HG03342 (cell line): ENCODE data around the gene NR6A1.

Experiments
- ATAC-seq: cut with Tn5 transposase; IDR thresholded peaks from one replicate; pipeline ENCODE4 v1.9.1; 2021; ENCODE audit warnings: mild to moderate bottlenecking, moderate library complexity; ENCODE audit not compliant: unreplicated experiment

The NR6A1 gene

DNA sequence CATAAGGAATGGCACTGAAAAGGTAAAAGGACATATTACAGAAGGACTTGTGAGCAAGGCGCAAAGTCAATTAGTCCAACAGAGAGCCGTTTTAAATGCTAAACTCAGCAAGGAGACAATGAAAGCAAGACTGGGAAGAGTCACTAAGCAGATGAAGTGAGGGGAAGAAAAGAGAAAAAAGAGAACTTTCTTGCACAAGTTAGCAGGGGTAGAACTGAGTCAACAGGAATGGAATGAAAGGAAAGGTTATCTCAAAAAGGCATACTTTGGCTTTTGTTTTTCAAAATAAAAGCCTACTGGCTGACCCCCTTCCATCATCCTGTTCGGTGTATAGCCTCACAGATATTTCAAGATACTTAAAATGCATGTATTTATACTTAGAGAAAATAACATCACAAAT lies 75.0 kb downstream of the NR6A1 start:
- no peak for ATAC-seq

DNA sequence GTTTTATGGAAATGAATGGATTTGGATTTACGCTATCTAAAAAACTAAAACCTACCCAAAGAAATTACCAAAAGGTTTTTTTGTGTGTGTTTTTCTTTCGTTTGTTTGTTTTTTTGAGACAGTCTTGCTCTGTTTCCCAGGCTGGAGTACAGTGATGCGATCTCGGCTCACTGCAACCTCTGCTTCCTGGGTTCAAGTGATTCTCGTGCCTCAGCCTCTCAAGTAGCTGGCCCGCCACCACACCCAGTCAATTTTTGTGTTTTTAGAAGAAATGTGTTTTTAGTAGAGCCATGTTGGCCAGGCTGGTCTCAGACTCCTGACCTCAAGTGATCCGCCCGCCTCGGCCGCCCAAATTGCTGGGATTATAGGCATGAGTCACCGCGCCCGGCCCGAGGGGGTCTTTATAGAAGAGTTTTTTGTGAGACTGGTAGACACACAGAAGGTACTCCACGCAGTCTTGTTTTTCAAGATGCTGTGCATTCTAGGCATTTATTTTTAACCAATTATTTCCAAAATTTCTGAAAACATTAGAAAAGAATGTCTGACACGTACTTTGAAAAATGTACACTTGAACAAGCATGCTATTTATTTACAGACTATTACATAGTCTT lies 75.7 kb downstream of the NR6A1 start:
- no peak for ATAC-seq

DNA sequence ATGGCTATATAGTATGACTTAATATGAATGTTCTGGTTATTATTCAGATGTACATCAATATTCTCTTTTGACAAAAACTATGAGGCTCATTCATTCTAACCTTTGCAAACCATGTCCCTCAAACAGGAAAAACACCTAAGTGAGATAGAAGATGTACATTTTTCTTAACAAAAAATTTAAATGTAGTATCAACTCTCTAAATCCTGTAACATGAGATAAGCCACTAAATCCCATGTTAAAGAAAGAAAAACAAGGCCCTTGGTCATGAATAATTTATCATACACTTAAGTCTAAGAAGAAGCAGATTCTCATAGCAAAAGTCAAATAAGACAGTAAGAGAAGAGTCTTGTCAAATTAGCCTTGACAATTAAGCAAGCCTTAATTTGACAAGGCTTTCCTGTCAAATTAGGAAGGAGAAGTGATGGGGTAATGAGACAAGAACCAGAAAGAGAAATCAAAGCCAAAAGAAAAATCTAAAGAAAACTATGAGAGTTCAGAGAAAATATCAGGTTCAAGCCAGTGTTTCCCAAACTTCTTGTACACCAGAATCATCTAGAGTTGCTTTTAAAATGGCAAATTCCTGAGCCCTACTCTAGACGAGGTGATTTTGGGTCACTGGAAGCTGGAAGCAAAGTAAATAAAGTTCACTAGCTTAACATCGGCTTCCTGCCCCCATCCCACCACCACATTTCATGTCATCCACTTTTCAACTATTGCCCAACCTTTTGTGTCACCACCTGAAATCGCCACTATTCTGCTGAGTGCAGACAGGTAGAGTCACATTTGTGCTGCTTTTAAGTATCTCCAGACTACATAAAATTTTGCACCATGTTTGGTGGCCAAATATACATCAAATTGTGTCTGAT lies 76.5 kb downstream of the NR6A1 start:
- ATAC-seq = no peak

DNA sequence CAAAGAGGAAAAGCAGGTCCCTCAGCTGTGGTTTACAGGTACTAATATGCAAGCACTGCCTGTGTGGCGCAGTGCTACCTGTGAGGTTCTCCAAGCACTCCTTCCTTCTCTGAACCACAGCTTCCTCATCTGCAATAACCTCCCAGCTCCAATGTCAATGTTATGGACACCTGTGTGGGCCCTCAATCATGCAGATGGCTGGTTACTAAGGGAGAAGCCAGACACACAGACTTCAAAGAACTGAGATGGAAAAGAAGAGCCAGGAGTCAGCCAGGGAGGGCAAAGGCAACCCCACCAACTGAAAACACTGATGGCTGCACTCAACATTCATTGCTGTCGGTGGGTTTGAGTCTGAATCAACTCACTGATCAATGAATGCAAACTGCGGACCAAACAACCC lies 77.7 kb downstream of the NR6A1 start:
- no peak for ATAC-seq

DNA sequence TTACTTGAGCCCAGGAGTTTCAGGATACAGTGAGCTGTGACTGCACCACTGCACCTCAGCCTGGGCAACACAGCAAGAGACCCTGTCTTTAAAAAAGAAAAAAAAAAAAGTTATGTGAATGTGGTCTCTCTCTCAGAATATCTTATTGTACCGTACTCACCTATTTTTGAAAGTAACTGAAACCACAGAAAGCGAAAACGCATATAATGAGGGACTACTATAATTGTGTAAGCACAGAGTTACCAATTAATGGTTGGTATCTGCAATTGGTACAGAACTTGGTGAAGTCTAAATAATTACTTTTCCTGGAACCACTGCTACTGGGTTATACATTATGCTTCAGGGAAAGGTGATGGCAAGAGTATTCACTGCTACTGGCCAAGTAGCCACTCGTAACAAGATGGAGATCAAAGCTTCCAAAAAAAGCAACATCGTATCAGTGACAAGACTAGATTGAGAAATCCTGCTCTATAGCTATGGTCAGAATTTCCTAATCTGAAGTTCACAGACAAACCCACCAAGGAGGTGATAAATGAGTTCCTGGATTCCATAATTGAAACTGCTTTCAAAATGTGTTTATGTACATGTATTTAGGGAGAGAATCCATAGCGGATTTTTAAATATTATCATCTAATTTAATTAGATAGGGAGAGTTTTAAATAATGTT lies 82.7 kb downstream of the NR6A1 start:
- no peak for ATAC-seq

DNA sequence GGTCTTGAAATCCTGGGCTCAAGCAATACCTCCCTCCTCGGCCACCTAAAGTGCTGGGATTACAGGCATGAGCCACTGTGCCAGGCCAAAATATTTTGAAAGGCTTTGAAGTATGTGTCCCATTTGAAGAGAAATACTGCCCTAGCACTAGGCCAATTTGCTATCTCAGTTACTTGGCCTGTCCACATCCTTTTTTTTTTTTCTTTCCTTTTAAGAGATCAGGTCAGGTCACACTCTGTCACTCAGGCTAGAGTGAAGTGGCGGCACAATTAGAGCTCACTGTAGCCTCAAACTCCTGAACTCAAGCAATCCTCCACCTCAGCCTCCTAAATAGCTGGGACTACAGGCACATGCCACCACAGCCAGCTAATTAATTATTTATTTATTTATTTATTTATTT lies 84.2 kb downstream of the NR6A1 start:
- ATAC-seq = no peak

DNA sequence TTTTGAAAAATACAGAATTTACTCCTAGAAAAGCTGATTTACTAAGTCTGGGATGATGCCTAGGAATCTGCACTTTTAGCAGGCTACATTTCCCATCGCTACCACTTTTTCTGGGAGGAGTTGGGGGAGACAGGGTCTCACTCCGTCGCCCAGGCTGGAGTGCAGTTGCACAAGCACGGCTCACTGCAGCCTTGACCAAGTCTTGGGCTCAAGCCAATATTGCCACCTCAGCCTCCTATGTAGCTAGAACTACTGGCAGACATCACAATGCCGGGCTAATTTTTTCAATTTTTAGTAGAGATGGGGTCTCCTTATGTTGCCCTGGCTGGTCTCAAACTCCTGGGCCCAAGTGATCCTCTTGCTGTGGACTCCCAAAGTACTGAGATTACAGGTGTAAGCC lies 85.9 kb downstream of the NR6A1 start:
- ATAC-seq = no peak

DNA sequence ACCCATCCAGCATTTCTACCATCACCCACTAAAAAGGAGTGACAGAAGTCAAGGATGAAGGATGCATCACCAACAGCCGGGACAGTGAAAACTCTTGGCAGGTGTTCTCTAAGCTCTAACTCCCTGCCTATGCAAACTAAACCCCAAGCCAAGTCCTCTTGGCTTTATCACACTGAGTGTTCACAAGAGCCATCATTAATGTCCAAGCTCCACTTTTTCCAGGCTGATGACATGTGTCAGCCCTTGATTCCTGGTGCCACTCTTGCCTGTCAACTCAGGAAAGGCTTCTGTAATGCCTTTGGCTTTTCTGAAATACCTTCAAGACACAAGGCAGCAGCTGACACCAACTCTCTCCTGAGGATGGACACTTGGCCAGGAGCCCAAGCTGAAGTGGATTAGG lies 86.9 kb downstream of the NR6A1 start:
- no peak for ATAC-seq

DNA sequence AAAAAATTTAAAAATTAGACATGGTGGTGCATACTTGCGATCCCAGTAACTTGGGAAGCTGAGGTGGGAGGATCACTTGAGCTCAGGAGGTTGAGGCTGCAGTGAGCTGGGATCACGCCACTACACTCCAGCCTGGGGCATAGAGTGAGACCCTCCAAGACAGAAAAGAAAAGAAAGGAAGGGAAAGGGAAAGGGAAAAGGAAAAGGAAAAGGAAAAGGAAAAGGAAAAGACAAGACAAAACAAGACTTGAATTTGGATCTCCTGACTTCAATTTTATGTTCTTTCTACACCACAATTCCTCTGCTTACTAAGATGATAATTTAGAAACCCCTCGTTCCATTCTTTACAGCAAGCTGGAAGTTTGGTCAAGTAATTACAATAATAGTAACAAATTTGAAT lies 88.1 kb downstream of the NR6A1 start:
- no peak for ATAC-seq

DNA sequence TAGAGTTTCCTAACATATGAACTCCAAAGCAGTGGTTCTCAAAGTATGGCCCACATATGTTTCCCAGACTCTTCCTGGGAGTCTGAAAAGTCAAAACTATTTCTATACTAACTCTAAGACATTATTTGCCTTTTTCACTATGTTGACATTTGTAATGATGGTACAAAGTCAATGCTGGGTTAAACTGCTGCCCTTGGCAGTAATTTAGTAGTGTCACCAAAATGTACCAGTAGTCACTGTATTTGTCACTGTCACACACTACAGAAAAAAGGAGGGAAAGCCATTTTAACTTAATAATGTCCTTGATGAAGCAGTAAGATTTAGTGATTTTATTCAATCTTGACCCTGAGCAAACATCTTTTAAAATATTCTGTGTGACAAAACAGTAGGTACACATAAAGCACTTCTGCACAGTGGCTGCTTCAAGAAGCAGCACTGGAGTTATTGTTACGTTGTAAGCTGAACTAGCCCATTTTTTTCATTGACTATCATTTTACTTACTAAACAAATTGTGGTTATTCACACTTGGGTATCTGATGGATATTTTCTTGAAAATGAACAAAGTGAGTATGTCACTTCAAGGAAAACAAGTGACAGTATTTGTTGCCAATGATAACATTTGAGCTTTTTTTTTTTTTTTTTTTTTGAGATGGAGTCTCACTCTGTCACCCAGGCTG lies 90.3 kb downstream of the NR6A1 start:
- no peak for ATAC-seq

DNA sequence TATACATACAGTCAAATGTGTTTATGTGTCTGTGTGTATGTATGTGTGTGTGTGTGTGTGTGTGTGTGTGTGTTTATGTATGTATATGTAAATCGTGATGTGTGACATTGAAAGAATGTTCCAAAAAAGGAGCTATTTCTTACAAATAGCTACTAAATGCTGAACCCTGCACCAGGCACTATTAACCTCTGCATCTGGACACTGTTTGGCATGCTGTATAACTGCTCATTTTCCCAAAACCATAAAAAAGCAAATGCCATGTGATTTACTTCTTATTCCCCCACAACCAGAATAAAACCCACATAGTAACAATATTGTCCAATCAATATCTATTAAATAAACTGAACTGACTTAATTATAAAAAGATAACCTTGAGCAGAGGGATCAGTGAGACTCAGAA lies 91.1 kb downstream of the NR6A1 start:
- no peak for ATAC-seq

DNA sequence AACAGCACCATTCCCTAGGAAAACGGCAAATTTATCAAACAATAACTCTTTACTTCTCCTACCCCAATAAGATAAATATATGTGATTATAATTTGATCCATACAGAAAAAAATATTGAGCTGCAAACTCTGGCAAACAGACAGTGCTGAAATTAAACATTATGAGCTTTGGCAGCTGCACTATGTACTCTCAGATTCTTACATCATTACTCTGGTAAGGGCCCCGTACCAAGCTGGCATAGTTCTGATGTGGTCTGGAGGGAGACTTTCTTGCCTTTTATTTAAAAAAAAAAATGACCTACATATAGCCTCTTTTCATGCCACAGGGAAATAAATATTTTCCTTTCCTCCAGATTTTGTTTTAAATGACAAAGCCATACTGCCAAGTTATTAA lies 95.0 kb downstream of the NR6A1 start:
- no peak for ATAC-seq

DNA sequence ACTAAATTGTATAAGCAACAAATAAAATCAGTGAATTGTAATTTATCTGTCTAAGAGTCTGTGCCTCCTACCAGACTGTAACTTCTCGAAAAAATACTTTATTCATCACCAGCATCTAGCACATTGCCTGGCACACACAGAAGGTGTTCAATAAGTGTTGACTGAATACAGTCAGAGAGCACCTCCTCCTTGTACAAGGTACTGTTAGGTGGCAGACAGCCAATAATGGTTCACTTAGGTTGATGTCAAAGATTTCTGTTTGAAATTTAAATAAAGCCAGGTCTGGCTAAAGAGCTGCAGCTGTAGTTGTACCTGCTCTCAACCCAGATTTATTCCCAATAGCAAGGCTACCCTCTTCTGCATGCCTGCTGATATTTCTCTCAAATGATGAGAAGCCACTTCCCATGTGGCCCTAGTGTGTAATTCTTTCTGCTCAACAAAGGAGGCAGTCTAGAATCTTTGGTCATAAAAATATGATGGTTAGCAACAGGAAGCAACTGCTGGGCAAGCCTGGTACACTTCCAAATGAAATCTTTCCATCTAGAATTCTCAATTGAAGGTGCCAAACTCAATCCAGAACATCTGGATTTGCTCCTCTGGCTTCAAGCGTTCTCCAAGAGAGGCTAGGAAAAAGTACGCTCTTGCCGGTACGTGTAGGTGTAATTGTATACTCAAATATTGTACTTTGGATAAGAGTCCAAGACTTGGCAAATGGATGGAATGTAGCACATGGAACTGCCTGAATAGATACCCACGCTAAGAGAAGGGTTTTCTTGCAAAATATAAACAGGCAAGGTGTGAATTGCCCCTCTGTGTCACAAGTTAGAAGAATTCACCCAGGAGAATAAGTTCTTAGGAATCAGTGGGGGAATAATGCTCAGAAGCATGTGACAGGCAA lies 95.6 kb downstream of the NR6A1 start:
- ATAC-seq = no peak

DNA sequence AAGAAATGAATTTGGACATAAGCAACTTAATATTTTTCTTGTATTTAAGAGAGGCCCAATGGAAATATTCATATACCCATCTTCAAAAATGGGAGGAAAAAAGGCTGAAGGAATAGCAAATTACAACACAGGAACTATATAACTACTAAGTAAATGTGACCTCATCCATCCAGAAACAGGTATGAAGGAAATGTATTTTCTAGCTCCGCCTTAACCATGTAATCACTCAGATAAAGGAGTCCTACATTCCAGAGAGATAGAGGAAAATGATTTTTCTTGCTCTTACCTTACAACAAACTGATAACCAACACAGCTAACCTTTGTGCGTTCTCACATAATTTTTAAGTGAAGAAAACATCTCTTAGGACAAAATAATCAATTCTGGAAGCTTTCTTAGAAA lies 96.5 kb downstream of the NR6A1 start:
- ATAC-seq = no peak

DNA sequence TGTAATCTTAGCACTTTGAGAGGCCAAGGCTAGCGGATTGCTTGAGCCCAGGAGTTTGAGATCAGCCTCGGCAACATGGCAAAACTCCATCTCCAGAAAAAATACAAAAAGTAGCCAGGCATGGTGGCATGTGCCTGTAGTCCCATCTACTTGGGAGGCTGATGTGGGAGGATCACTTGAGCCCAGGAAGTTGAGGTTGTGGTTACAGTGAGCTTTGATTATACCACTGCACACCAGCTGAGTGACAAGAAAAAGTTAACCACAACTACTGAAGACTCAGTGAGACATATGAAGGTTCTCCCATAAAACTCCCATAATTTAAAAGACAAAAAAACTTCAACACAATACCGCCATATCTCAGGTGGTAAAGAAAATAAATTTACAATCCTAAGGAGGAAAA lies 98.0 kb downstream of the NR6A1 start:
- ATAC-seq = no peak

DNA sequence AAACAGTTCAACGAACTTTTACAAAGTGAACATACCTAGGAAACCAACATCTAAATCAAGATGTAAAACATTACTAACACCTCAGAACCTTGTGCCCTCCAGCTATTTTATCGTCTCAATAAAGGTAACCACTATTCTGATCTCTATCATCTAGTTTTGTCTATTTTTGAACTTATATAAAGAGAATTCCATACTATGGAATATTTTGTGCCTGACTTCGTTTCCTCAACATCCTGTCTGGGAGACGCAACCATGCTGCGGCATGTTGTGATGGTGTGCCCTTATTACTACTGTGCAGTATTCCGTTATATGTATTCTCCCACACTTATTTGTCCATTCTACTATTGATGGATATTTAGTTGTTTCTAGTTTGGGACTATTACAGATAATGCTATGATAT lies 99.2 kb downstream of the NR6A1 start:
- no peak for ATAC-seq

DNA sequence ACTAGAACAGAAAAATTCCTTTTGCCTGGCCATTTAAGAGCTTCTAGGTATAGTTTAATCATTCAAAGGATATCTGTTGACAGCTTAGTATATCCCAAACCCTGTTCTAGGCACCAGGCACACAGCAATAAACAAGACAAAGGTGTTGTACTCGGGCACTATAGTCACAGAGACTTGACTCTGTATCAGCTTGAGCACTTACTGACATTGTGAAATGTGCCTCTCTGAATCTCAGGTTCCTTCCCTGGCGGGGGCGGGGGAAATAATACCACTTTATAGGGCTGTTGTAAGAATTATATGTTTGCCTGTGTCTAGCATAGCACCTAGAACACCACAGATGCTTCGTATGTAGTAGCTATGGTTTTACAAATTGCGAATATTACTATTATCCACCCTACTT lies 104.5 kb downstream of the NR6A1 start:
- no peak for ATAC-seq

DNA sequence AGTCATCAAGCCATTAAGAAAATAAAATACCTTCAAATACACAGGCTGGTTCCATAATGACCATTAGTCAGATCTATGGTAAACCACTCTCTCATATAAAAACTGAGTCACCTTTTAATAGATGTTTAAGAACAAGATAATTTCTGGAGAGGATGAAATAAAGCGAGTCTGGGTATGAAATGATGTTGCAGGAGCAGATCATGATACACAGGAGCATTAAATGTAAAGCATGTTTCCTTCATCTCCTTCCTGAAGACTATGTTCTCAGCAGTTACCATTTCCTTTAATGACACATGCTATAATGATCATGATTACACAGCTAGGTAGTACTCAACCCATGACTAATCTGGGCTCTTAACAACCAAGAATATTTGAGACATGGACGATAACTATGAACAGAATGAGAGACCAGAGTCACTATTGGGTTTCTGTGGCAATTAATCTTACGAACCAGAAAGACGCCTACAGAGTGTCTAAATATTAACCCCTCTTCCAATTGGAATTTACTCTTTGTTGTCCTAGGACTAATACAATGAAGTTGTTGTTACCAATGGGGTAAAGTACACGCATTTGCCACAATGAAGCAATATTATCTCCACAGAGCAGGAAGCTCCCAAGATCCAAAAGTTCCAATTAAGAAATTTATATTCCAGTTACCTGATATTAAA lies 105.6 kb downstream of the NR6A1 start:
- ATAC-seq = no peak

DNA sequence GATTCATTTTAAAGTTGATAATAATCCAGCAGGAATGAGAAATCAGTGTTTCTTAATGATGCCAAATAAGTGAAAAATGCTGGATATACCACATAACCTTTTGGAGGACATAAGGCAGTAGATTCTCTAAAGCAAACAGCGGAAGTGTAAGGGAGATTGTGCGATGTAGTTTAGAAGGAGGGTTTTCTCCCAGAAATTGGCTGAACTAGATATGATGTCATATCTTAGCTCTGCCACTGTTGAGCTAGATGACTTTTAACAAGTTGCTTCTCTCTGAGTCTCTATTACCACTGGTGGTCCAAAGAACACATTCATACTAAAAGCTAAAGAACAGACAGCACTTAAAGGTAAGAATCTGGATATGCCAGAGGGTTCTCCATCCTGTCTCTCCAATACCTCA lies 107.0 kb downstream of the NR6A1 start:
- no peak for ATAC-seq
